GM19351 (cell line): ENCODE results near the gene PARP2.

Experiments used
- ATAC-seq: cut with Tn5 transposase; IDR thresholded peaks from one replicate; pipeline ENCODE4 v1.9.1; 2021; ENCODE audit warnings: mild to moderate bottlenecking, moderate library complexity; ENCODE audit not compliant: unreplicated experiment

PARP2 gene

GRCh38 chr14:20397511-20397910, 54.1 kb downstream of the PARP2 start:
- ATAC-seq, result no peak

GRCh38 chr14:20400589-20400964, 57.1 kb downstream of the PARP2 start:
- no peak for ATAC-seq

GRCh38 chr14:20400965-20401593, 57.6 kb downstream of the PARP2 start:
- no peak for ATAC-seq

DNA sequence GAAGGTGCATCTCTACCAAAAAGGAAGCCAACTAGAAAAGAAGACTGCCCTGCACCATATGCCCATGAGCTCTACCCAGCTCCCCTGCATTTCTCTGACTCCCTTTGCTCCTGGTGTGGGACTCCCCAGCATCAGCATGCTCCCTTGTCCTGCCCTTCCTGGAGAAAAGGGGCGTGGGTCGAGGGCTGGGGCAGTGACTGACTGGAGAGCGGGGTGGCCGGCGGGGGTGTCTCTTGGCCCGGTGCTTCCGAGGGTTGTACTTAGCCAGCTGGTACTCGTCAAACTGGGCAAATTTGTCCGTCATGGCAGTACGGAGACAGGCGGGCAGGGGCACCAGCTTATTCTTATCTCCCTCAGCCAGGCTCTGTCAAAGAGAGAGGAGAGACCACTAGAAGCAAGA, 60.1 kb downstream of the PARP2 start:
- ATAC-seq, result no peak
